Mammary epithelial cell (primary cell): ENCODE measurements around the gene TPTE2.

Source experiments
- EZH2 ChIP-seq: IDR thresholded peaks from 2 replicates; pipeline ENCODE4 v1.6.1; 2012; ENCODE audit warnings: low read length, inconsistent platforms, borderline replicate concordance
- TF ChIP-seq, protein P1 (sequence below), 2 donors: IDR thresholded peaks in 1 of 2; conservative IDR thresholded peaks in 1 of 2; 2 replicates each; pipeline ENCODE4 v1.5.1; 2011 to 2012; ENCODE audit warnings: inconsistent platforms in 2 of 2, low read length in 2 of 2, mild to moderate bottlenecking in 2 of 2, control low read depth in 1 of 2, low read depth in 1 of 2; ENCODE audit not compliant: insufficient read depth in 1 of 2; ENCODE audit errors: extremely low read depth in 1 of 2

DNA sequence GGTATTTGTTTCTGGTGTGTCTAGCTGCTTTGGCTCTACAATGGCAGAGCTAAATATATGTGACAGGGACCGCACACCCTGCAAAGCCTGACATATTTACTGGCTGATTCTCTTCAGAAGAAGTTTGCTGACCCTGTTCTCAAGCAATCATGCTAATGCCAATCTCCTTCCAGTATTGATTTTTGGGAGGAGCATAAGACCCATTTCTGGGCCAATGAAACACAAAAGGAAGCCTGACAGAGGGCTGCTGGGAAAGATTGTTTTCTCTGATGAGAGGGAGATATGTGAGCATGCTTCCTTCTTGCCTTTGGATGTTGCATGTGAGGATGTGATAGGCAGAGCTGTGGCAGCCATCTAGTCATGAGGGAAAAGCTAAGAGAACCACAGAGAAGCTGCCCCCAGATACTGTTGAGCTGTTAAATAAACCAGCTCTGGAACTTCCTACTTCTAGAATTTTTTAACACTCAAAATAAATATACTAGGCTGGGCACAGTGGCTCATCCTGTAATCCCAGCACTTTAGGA is 31.4 kb upstream of the TPTE2 start:
- TF ChIP-seq, protein P1, sequence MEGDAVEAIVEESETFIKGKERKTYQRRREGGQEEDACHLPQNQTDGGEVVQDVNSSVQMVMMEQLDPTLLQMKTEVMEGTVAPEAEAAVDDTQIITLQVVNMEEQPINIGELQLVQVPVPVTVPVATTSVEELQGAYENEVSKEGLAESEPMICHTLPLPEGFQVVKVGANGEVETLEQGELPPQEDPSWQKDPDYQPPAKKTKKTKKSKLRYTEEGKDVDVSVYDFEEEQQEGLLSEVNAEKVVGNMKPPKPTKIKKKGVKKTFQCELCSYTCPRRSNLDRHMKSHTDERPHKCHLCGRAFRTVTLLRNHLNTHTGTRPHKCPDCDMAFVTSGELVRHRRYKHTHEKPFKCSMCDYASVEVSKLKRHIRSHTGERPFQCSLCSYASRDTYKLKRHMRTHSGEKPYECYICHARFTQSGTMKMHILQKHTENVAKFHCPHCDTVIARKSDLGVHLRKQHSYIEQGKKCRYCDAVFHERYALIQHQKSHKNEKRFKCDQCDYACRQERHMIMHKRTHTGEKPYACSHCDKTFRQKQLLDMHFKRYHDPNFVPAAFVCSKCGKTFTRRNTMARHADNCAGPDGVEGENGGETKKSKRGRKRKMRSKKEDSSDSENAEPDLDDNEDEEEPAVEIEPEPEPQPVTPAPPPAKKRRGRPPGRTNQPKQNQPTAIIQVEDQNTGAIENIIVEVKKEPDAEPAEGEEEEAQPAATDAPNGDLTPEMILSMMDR (conservative IDR thresholded peaks at IDR 0.05 in 1 of 2, IDR thresholded peaks at IDR 0.05 in 1 of 2; ENCODE audit: extremely low read depth in 1 of 2, insufficient read depth in 1 of 2, low read depth in 1 of 2, low read length in 2 of 2), result no peak
- no peak for TF ChIP-seq EZH2
